Bone marrow (tissue), 2 donors: ENCODE data around the gene RNF157.

ENCODE experiments used
- DNase-seq, 2 donors: peaks; one replicate each; lab custom pipeline; 2025; lab: John Stamatoyannopoulos, UW

Gene RNF157

DNA sequence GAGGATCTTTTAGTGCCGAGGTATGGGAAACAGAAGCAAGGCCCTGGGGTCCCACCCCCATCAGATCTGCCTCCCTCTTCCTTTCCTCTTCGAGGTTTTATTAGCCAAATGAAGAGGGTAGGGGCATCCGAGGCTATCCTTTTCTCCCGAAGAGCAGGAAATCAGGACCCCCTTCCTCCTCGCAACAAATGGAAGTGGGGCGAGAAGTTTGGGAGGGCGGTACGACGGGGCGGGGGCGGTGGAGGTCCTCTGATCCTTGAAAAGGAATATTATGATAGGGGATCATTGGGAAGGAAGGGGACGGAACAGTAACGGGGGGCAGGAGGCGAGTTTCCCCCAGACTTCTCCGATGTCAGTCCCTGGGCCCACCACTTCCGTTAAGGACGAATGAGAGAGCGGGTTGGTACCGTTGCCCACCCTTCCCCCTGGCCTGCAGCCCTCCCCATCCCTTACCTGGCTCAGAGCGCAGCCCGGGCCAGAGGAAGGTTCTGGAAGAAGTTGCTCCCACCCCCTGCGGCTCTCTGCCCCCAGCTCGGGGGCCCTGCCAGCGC lies 99.6 kb downstream of the RNF157 start:
- no peak for DNase-seq

DNA sequence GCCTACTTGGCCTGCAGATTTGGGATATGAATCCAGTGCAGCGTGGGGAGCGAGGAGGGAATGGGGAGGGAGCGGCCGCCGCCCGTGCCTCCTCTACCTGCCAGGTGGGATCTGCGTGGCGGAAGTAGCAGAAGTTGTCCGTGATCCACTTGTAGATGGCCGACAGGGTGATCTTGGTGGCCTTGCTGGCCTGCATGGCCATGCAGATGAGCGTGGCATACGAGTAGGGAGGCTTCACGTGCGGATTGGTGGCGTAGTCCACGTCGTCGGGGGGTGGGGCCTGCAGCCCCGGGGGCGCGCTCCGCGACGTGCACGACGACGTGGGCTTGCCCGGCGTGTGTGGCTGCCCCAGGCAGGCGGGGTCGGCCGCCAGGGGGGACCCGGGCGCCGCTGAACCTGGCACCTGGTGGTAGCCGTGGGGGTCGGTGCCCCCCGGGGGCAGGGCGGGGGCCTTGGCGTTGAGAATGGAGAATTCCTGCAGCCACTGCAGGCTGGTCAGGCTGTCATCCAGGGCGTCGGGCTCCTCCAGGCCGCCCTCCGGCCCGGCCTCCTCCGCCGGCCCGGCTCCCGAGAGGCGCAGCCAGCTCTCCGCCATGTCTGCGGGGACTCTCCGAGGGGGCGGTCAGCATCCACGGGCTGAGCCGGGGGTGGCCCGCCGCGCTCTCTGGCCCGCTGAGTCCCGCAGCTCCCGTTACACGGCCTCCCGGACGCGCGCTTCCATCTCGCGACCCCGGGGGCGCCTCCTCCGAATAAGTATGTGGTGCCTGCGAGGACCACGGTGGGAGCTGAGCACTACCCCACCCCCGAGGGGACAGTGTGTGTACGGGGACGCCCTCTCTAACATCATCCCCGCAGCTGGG lies 100.3 kb downstream of the RNF157 start:
- no peak for DNase-seq

GRCh38 chr17:76138896-76139752 lies 101.2 kb downstream of the RNF157 start:
- DNase-seq, result no peak

DNA sequence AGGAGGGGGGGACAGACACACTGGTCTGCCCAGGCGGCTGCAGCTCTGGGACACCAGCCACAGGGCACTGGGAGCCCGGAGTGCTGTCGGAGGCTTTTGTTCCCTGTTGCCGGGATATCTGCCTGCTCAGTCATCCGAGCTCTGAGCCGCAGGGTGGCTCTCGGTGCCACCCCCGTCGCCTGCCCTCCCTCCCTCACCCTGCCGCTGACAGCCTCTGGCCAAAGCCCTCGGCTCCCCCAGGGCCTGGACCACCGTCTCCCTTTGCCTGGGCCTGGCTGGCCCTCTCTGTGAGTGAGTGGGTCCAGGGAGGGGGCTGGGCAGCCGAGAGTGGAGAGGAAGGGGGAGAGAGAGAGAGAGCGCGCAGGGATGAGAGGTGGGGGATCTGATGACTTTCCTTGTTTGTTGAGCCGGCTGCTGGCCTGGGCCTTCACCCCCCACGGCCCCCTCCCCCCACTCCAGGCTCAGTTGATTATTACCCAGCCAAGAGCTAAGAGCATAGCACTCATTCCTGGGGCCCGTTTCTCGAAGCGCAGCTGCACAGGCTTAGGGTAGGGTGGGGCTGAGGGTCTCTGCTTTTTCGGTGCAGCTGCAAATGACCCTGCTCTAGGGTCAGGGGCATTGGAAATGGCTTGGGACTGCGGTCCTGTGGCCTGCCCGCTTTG lies 101.9 kb downstream of the RNF157 start:
- no peak for DNase-seq

- DNase-seq, result no peak
These were observed 102.7 kb downstream of the RNF157 start for GRCh38 chr17:76137351-76138233.

DNA sequence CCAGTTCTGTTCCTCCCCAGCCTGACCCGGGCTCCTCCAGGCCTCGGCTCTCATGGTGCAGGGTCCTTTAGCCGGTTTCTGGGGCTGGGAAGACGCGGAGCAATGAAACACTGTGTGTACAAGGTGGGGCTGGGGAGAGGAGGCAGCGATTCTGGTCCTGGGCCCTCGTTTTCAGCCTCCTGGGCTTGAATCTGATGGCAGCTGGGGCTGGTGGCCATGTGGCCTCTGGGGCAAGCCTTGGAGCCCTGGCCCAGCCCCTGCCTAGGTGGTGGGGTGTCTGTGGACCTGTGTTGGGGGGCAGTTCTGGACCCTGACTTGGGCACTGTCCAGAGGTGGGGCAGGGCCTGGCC lies 103.3 kb downstream of the RNF157 start:
- DNase-seq, result no peak

DNA sequence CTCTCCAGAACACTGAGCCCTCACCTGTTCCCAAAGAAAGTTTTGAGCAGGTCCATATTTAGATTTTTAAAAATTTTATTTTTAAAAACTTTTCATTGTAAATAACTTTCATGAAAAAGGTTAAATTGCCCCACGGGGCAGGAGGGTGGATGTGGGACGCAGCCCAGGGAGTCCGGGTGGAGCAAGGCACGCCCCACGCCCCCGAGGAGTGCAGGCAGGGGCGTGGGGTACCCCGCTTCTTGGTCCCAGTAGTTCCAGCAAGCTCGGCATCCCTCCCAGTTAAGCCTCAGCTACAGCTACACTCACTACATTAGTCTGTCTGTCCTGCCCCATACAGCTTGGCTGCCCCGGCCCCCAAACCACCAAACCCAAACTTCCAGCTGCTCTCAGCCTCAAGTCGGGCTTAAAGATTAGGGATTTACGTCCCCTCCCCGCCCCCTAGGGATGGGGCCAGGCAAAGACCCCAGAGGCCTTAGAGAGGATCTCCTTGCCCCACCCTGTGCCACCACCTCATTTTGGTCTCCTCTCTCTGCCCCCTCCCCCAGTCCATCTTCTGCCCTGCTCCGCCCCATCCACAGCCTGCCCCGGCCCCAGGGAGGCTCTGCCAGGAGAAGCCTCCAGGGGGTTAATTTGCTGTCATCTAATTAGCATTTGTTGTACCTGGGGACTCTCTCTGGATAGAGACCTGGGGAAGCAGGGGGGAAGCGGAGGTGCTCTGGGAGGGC lies 103.9 kb downstream of the RNF157 start:
- no peak for DNase-seq

DNA sequence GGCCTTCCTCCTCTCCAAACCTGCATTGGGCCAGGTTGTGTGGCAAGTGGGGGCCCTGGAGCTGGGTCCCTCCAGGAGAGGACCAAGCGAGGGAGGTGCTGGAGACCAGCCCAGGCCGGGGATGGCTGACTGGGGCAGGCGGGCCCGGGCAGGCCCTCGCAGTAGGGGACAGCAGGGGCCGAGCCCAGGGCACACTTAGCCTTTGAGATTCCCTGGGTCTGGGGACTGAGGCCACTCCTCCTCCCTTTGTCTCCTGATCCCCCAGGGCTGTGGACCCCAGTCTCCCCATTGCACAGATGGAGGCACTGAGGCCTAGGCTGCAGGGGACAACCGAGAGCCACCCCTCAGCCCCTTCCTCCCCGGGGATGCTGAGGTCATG lies 104.5 kb downstream of the RNF157 start:
- DNase-seq, result no peak

DNA sequence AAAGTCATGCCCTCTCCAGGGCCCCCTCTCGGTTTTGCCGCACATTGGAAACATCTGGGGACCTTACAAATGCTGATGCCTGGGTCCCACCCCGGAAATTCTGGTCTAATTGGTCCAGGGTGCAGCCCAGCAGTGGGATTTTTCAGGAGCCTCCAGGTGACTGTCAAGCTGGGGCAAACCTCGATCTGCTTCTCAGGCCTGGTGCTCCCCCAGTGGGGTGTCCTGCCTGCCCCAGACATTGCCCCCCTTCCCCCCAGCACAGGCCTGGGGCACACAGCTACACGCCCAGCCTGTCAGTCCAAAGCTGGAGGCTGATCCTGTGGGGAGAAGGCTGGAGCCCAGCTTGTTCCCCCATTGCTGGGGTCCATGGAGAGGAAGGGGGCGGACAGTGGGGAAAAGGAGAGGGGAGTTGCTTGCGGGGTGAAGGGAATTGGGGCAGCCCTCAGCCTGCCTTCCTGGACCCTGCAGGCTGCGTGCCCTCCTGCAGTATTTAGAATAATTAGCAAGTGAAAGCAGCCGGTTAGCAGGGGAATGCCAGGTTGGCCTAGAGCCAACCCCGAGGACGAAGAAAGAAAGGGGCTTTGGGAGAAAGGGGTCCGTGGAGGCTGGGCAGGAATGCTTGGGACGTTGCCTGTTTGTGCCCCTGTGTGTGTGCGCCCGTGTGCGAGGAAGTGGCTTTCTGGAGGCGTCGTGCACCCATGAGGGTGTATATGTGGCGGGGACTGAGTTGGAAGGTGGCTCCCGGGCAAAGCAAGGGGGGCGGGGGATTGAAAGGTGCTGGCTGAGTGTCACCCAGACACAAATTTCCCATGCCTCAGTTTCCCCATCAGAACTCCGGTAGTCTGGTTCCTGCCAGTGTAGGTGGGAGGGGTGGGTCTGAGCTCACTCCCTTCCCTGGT lies 105.1 kb downstream of the RNF157 start:
- DNase-seq, result no peak

DNA sequence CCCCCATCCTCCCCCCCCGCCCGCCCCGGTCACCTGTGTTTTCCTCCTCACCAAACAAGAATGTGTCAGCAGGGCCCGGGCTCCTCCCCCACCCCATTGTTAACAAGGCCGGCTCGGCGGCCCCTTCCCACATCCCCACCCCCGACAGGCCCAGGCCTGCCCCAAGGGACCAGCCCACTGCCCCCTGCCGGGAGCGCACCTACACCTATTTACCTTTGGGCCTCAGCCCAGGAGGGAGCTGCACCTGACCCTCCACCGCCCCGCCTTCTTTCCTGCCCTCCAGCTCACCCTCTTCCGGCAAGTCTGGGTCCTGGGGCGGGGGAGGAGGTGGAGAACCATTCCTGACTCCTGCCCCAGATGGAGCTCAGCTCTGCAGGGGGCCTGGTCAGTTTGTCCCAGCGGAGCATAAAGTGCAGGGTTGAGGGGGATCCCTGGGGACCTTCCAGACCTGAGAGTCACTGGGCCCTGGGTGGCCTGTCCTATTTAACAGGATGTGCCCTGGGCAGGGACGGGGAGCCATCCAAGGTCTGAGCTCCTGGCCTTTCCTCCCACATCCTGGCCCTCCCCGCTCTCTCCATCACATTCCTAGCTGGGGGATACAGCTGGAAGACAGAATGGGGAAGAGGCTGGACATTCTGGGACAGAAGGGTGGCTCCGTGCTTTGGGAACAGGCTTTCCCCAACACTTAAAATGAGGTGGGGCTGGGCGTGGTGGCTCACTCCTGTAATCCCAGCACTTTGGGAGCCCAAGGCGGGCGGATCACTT lies 107.5 kb downstream of the RNF157 start:
- no peak for DNase-seq

DNA sequence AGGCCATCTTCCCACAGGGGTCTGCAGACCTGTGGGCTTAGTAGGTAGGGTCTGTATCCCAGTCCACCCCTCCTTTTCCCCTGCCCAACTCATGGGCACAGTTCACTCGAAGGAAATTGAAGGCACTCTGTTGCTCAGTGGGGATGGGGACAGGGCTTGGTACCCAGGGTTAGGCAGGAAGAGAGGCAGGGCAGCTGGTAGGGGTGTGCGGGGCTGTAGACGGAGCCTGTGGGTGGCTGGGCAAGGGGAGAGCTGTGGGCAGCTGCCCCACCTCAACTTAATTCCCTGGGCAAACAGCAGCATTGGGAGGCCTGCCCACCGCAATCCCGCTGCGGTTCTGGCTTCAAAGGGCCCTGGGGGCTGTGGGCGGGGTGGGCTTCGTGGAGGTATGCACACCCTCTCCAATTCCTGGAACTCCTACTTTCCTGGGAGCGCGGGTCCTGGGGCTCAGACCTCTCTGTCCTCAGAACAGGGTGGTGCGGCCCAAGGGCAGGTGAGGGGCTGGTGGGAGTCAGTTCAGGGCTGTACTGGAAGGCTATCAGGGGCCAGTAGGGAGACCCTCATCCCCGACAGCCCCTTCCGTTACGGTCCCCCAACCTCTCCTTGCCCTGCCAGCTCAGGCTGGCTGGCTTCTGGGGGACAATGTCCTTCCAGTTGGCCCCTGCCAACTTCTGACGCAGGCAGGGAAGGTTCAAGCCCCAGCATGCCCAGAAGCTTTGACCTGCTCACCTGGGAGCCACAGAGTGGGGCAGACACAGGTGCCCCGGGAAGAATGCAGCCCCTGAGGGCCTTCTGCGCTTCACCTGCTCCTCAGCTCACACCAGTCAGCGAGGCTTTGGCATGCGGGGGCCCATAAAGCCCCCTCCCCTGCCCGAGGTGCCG lies 108.4 kb downstream of the RNF157 start:
- DNase-seq, result no peak

GRCh38 chr17:76131051-76131691 lies 109.1 kb downstream of the RNF157 start:
- no peak for DNase-seq

DNA sequence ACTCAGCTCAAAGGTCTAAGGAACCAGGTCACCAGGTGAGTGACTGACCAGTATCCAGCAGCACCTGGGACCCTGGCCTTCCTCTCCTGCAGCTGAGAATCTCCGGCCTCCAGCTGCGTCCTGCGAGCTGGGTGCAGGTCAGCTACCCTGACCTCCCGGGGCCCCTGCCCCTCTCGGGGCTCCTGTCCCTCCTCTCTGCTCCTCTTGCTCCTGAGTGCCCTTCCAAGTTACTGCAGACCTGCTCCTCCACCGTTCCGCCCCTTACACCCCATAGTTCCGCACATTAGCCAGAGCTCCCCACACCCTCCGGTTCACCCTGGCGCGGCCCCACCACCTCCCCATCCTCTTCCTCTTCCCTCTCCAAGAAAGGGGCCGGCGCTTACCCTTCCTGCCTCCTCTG lies 109.8 kb downstream of the RNF157 start:
- DNase-seq, result no peak

DNA sequence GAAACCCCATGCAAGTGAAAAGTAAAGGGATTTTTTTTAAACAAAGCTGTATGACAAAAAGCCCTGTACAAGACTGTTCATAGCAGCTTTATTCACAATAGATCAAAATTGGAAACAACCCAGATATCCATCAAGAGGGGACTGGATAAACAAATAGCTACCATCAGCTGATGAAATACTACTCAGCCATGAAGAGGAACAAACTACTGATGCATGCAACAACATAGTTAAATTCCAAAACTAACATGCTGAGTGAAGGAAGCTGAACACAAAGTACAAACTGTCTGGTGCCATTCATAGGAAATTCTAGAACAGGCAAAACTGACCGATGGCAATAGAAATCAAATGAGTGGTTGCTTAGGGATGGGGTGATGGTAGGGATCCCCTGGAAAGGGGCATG lies 114.4 kb downstream of the RNF157 start:
- DNase-seq, result no peak

- no peak for DNase-seq
These were observed 115.0 kb downstream of the RNF157 start for GRCh38 chr17:76125391-76125675.

DNA sequence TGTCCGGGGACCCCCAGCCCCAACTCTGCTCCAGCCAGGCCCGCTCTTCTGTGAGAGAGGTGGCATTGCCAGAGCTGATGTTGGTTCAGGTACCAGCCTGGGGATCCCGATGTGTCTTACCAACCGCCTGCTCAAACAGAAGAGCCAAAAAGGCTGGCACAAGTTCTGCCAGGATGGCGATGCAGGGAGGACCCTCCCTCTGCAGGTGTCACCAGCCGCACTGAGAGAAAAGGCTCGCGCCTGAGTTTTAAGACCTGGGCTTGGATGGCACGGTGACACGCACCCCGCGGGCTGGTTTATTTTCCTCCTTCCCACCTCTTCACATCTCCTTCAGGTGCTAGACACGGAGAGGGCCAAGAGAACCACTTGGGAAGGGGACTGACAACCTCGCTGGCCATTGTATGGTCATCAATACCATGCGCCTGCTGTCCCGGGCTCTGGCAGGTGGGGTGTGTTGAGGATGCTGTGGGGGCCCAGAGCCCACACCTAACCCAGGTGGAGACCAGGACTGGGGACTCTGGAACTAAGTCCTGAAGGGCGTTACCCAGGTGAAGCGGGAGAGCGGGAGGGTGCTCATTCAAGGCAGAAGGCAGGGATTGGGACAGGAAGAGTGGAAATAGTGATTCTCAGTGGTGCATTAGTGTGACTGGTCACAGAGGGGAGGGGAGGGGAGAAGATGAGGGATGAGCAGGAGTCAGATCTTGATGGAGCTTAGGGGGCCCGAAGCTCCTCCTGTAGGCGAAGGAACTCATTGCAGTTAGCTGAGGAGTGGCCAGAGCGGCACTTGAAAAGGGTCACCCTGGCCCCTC lies 115.5 kb downstream of the RNF157 start:
- DNase-seq, result no peak
